Thymus (tissue), 11 donors: Measurements from ENCODE around the gene RASD2. TPM values are rescaled to one million over a fixed set of nuclear protein-coding genes. Genes with fewer than 3 reads are reported as not detected.

Experiments
- DNase-seq, 9 donors: peaks; one replicate each; pipeline ENCODE4 v3.0.0-alpha.2; 2013; ENCODE audit warnings: low spot score in 9 of 9, low read depth in 6 of 9, missing footprints in 1 of 9
- H3K27ac ChIP-seq, 2 donors: one replicate each; pipeline ENCODE4 v1.5.1; 2013; ENCODE audit warnings: control low read depth in 1 of 2, low read depth in 1 of 2, low read length in 1 of 2, mild to moderate bottlenecking in 1 of 2, moderate library complexity in 1 of 2
- H3K27me3 ChIP-seq, 2 donors: one replicate each; pipeline ENCODE4 v1.5.1; 2013; ENCODE audit warnings: low read length in 1 of 2; ENCODE audit not compliant: control insufficient read depth in 2 of 2, insufficient read depth in 1 of 2
- H3K36me3 ChIP-seq, 2 donors: one replicate each; pipeline ENCODE4 v1.5.1; 2013; ENCODE audit warnings: low read length in 1 of 2, mild to moderate bottlenecking in 1 of 2, moderate library complexity in 1 of 2; ENCODE audit not compliant: control insufficient read depth in 2 of 2, insufficient read depth in 2 of 2
- H3K4me1 ChIP-seq, 2 donors: one replicate each; pipeline ENCODE4 v1.5.1; 2013; ENCODE audit warnings: low read length in 2 of 2; ENCODE audit not compliant: control insufficient read depth in 2 of 2, insufficient read depth in 2 of 2
- H3K4me3 ChIP-seq, 2 donors: one replicate each; pipeline ENCODE4 v1.5.1; 2013; ENCODE audit warnings: low read length in 2 of 2, control low read depth in 1 of 2, mild to moderate bottlenecking in 1 of 2
- H3K9me3 ChIP-seq, 2 donors: one replicate each; pipeline ENCODE4 v1.5.1; 2013; ENCODE audit warnings: low read length in 1 of 2, mild to moderate bottlenecking in 1 of 2; ENCODE audit not compliant: control insufficient read depth in 2 of 2, insufficient read depth in 1 of 2
- WGBS: extraction: QIAGEN DNeasy Blood & Tissue Kit; methylation state at CpG from one replicate; pipeline ENCODE4 v1.1.7; 2013; 5-methylcytosine and 5-hydroxymethylcytosine counted together
- polyA plus RNA-seq: library from polyadenylated mRNA; stranded (reverse); fragments of 200-250 nt; gene quantifications from one replicate; pipeline ENCODE4 v1.2.3, GENCODE V29; 2013
- total RNA-seq: library from RNA; stranded (reverse); fragments of 120-200 nt; gene quantifications from one replicate; pipeline ENCODE4 v1.2.4, GENCODE V29; 2013
- donor health status: healthy.

The RASD2 gene
- total and polyA plus RNA-seq, 2 donors = 0.14 to 1.0 TPM

DNA sequence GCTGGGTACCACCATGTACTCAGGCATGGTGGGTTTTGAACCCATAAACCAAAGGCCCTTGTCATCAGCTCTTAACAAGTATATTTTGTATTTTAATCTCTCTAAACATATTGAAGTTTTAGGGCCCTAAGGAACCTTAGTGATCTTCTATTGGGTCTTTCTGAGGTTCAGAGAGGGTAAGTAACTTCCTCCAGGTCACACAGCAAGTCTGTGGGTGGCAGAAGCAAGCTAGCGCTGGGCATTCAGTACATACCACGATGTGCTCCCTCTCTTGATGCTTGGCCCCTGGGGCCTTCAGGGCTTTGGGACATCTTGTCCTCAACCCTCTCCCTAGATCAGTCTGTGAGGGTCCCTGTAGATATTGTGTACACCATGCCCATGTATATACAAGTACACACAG lies 12.7 kb downstream of the RASD2 start:
- 97% methylated on average over 2 of the region's 2 CpGs for WGBS
- DNase-seq = no peak
- no peak overlapping the region for H3K27ac ChIP-seq
- H3K27me3 ChIP-seq = peaks cover 4 to 41% of the 10 kb centered on the region in 2 donors
- H3K9me3 ChIP-seq = no peaks in the 10 kb centered on the region
- peaks cover 27 to 37% of the 10 kb centered on the region in 2 donors for H3K4me1 ChIP-seq
- no peaks in the 10 kb centered on the region for H3K36me3 ChIP-seq
- no peak overlapping the region for H3K4me3 ChIP-seq

DNA sequence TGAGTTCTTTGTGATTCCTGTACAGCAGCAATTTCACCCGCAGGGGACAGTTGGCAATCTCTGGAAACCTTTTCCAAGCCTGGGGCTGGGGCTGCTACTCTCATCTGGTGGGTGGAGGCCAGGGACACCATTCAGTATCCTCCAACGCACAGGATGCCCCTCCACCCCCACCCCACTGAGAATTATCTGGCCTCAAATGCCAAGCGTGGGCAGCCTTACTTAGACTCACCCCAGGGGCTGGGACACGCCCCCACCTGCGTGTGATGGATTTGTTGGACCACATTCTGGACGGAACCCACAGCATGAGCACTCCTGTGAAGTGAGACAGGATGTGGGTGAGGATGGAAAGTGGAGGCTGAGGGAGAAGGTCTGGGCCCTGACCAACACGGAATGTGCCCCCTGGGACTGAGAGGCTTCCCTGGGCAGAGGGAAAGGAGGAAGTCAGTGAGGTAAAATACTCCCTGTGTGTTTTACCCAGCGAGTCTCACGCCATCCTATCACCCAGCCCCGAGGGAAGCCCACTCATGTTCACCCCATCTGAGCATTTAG lies 13.7 kb downstream of the RASD2 start:
- Histone ChIP-seq H3K27me3 (peaks cover 4 to 33% of the 10 kb centered on the region in 2 donors), H3K9me3 (no peaks in the 10 kb centered on the region), H3K4me3 (no peak overlapping the region), H3K4me1 (peaks cover 27 to 32% of the 10 kb centered on the region in 2 donors), H3K27ac (no peak overlapping the region), H3K36me3 (no peaks in the 10 kb centered on the region)
- no peak for DNase-seq
- WGBS = 72% methylated on average over 10 of the region's 10 CpGs

GRCh38 chr22:35555483-35555890 lies 14.9 kb downstream of the RASD2 start:
- WGBS = 95% methylated on average over 13 of the region's 13 CpGs
- DNase-seq = no peak

GRCh38 chr22:35555946-35556547 lies 15.4 kb downstream of the RASD2 start:
- H3K27ac ChIP-seq = no peak overlapping the region
- H3K27me3 ChIP-seq = peaks cover 4 to 32% of the 10 kb centered on the region in 2 donors
- peaks cover 27 to 32% of the 10 kb centered on the region in 2 donors for H3K4me1 ChIP-seq
- no peaks in the 10 kb centered on the region for H3K36me3 ChIP-seq
- 81% methylated on average over 10 of the region's 10 CpGs for WGBS
- H3K4me3 ChIP-seq = no peak overlapping the region
- no peaks in the 10 kb centered on the region for H3K9me3 ChIP-seq
- no peak for DNase-seq

More at GRCh38 chr22:35555483-35555890, 14.9 kb downstream of the RASD2 start:
- H3K9me3 ChIP-seq = no peaks in the 10 kb centered on the region
- H3K4me3 ChIP-seq = no peak overlapping the region
- H3K27me3 ChIP-seq = peaks cover 4 to 32% of the 10 kb centered on the region in 2 donors
- H3K27ac ChIP-seq = no peak overlapping the region
- H3K4me1 ChIP-seq = peaks cover 27 to 32% of the 10 kb centered on the region in 2 donors
- H3K36me3 ChIP-seq = no peaks in the 10 kb centered on the region

GRCh38 chr22:35556666-35557065 lies 16.0 kb downstream of the RASD2 start:
- DNase-seq = no peak
- peaks cover 4 to 33% of the 10 kb centered on the region in 2 donors for H3K27me3 ChIP-seq
- H3K27ac ChIP-seq = no peak overlapping the region
- H3K4me1 ChIP-seq = peaks cover 27 to 32% of the 10 kb centered on the region in 2 donors
- H3K36me3 ChIP-seq = no peaks in the 10 kb centered on the region
- no peaks in the 10 kb centered on the region for H3K9me3 ChIP-seq
- no peak overlapping the region for H3K4me3 ChIP-seq
- 94% methylated on average over 5 of the region's 5 CpGs for WGBS

DNA sequence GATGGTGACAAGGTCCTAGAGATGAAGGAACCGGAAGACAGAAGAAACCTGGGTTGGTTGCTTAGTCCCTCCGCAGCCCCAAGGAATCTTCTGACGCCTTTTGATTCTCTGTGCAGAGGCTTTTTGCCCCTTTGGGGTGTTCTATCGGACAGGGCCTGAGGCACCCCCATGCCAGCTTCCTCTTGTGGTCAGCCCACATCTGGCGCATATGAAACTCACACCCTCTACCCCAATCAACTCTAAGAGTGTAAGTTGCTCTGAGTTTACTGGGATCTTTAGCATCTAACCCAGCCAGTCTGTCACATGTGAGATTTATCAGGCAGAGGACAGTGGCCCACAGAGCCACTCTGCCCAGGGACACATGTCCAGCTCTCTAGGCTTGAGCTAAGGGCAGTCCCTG lies 17.4 kb downstream of the RASD2 start:
- Histone ChIP-seq H3K27me3 (peaks cover 4 to 32% of the 10 kb centered on the region in 2 donors), H3K4me1 (peaks cover 18 to 19% of the 10 kb centered on the region in 2 donors), H3K4me3 (no peak overlapping the region), H3K9me3 (peaks cover 0 to 1% of the 10 kb centered on the region in 2 donors), H3K27ac (no peak overlapping the region), H3K36me3 (no peaks in the 10 kb centered on the region)
- WGBS = 49% methylated on average over 5 of the region's 5 CpGs
- DNase-seq = no peak

DNA sequence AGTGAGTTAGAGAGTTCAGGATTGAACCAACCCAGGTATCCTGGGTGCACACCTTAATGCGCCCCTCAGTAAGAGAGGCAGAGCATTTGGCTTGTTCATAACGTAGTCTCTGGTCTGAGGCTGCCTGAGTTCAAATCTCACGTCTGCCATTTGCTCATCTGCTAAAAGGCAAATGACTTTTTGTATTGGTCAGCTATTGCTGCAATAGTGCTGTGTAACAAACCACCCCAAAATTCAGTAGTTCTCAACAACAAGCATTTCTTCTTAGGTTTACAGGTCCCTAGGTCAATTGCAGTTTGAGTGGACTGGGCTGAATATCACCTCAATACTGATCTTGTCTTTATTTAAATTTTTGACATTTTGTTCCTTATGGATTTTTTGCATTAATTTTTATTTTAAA lies 18.1 kb downstream of the RASD2 start:
- Histone ChIP-seq H3K27ac (no peak overlapping the region), H3K27me3 (peaks cover 4 to 30% of the 10 kb centered on the region in 2 donors), H3K4me3 (no peak overlapping the region), H3K4me1 (peaks cover 11 to 12% of the 10 kb centered on the region in 2 donors), H3K9me3 (peaks cover 0 to 1% of the 10 kb centered on the region in 2 donors), H3K36me3 (no peaks in the 10 kb centered on the region)
- no peak for DNase-seq
- over 99% methylated on average over 3 of the region's 3 CpGs for WGBS

DNA sequence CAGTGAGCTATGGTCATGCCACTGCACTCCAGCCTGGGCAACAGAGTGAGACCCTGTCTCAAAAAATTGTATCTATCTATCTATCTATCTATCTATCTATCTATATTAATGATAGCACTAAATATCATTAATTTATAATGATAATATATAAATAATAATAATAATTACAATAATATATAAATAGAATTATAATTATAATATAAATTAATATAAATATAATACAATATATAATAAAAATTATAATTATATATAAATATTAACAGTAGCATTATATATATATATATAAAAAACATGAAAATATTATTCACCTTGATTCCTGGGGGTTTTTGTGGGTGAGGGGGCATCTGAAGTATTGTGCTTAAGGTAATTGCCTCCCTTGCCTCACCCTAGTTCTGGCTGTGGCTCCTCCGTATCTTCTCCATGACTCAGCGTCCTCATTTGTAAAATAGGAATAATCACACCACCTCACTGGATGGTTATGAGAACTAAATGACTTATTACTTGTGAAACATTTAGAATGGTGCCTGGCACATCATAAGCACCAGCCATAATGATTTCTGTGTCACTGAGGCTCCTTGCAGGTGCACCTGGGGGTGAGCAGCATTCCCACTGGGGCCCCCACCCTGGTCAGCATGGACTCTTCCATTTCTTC lies 18.8 kb downstream of the RASD2 start:
- Histone ChIP-seq H3K9me3 (peaks cover 0 to 1% of the 10 kb centered on the region in 2 donors), H3K27ac (no peak overlapping the region), H3K4me3 (no peak overlapping the region), H3K27me3 (peaks cover 4 to 25% of the 10 kb centered on the region in 2 donors), H3K4me1 (peaks cover 4% of the 10 kb centered on the region in 2 donors), H3K36me3 (no peaks in the 10 kb centered on the region)
- WGBS = 93% methylated on average over 2 of the region's 2 CpGs
- no peak for DNase-seq

DNA sequence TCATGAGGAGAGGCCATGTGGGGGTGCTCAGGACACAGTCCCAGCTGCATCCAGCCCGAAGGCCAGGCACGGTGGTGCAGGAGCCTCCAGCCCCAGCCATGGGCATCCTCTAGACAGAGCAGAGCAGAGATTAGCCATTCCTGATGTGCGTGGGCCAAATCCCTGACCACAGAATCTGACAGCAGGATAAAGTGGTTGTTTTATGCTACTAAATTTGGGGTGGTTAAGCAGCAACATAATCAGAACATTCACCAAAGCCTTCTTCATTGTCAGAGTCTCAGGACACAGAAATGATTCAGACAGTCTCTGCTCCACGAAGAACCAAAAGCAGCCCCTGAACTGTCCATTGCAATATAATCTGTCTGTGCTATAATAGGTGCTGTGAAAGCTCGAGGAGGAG lies 19.7 kb downstream of the RASD2 start:
- no peak for DNase-seq

More for the DNA sequence above, 19.7 kb downstream of the RASD2 start:
- Histone ChIP-seq H3K4me1 (peaks cover 0 to under 1% of the 10 kb centered on the region in 2 donors), H3K27ac (no peak overlapping the region), H3K9me3 (peaks cover 0 to 1% of the 10 kb centered on the region in 2 donors), H3K4me3 (no peak overlapping the region), H3K36me3 (no peaks in the 10 kb centered on the region), H3K27me3 (peaks cover 4 to 20% of the 10 kb centered on the region in 2 donors)
- 88% methylated on average over 5 of the region's 5 CpGs for WGBS
